ENCODE results near the gene SLC35F1. TPM values are rescaled to one million over a fixed set of nuclear protein-coding genes. Genes with fewer than 3 reads are reported as not detected.

The SLC35F1 gene
- total and polyA plus RNA-seq, 4 donors = 0.01 to 0.09 (median 0.08) TPM; not detected in 1

DNA sequence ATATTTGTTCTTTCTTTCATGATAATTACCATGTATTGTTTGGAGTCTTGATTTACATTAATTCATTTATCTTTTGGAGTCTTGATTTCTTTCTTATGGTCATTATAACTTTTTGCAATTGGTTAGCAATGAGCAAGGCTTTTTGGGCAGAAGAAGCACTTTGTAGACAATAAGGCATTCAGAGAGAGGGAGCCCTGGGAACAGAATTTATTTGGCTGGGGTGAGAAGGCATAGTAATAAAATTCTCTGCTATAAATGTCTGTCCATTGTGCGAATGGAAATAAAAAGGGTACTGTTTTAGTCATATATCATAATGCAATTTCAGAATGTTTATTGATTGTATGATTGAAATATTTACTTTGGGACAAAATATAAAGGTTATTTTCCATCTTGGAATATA lies 147.0 kb downstream of the SLC35F1 start:
- H3K4me1 ChIP-seq (ENCODE audit: control insufficient read depth in 4 of 4, insufficient read depth in 4 of 4, low read length in 3 of 4) = no peaks in the 10 kb centered on the region
- 70% methylated on average over 1 of the region's 1 CpG for WGBS
- H3K4me3 ChIP-seq (ENCODE audit: low read depth in 1 of 3, low read length in 3 of 3) = no peak overlapping the region
- no peak for DNase-seq (ENCODE audit: low spot score)
- no peak for TF ChIP-seq FOXA2 (IDR thresholded peaks at IDR 0.05)
- no peak overlapping the region for H3K9ac ChIP-seq (ENCODE audit: low read depth in 1 of 2, low read length in 2 of 2)
- H3K27ac ChIP-seq (ENCODE audit: low read depth in 1 of 2, low read length in 2 of 2) = no peak overlapping the region
- H3K27me3 ChIP-seq (ENCODE audit: control insufficient read depth in 4 of 4, insufficient read depth in 4 of 4, low read length in 3 of 4) = no peaks in the 10 kb centered on the region
- no peaks in the 10 kb centered on the region for H3K36me3 ChIP-seq (ENCODE audit: control insufficient read depth in 4 of 4, insufficient read depth in 3 of 4, low read depth in 1 of 4, low read length in 3 of 4)
- H3K9me3 ChIP-seq (ENCODE audit: control insufficient read depth in 4 of 4, low read length in 3 of 4) = no peaks in the 10 kb centered on the region

DNA sequence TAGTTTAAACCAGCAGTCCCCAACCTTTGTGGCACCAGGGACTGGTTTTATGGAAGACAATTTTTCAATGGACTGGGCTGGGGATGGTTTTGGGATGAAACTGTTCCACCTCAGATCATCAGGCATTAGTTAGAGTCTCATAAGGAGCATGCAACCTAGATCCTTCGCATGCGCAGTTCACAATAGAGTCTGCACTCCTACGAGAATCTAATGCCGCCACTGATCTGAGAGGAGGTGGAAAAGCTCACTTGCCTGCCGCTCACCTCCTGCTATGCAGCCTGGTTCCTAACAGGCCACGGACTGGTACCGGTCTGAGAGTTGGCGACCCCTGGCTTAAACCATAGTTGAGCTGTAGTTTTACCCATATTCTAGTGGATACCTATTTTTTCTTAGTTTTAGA lies 154.6 kb downstream of the SLC35F1 start:
- Histone ChIP-seq H3K4me3 (ENCODE audit: low read depth in 1 of 3, low read length in 3 of 3) (no peak overlapping the region), H3K27me3 (ENCODE audit: control insufficient read depth in 4 of 4, insufficient read depth in 4 of 4, low read length in 3 of 4) (peaks cover 0 to 2% (median 0%) of the 10 kb centered on the region in 4 donors), H3K27ac (ENCODE audit: low read depth in 1 of 2, low read length in 2 of 2) (no peak overlapping the region), H3K9me3 (ENCODE audit: control insufficient read depth in 4 of 4, low read length in 3 of 4) (no peaks in the 10 kb centered on the region), H3K36me3 (ENCODE audit: control insufficient read depth in 4 of 4, insufficient read depth in 3 of 4, low read depth in 1 of 4, low read length in 3 of 4) (no peaks in the 10 kb centered on the region), H3K4me1 (ENCODE audit: control insufficient read depth in 4 of 4, insufficient read depth in 4 of 4, low read length in 3 of 4) (no peaks in the 10 kb centered on the region), H3K9ac (ENCODE audit: low read depth in 1 of 2, low read length in 2 of 2) (no peak overlapping the region)
- no peak for TF ChIP-seq EGR1 (IDR thresholded peaks at IDR 0.05; ENCODE audit: low read depth in 2 of 2)
- TF ChIP-seq NR2F2 (IDR thresholded peaks at IDR 0.05) = no peak
- TF ChIP-seq, protein P1, sequence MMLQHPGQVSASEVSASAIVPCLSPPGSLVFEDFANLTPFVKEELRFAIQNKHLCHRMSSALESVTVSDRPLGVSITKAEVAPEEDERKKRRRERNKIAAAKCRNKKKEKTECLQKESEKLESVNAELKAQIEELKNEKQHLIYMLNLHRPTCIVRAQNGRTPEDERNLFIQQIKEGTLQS (IDR thresholded peaks at IDR 0.05) = no peak
- TF ChIP-seq FOXA1 (IDR thresholded peaks at IDR 0.05) = no peak
- TF ChIP-seq RXRA (IDR thresholded peaks at IDR 0.05) = no peak
- TF ChIP-seq GABPA (IDR thresholded peaks at IDR 0.05 in 1 of 2, conservative IDR thresholded peaks at IDR 0.05 in 1 of 2) = no peak
- TF ChIP-seq JUND (IDR thresholded peaks at IDR 0.05) = no peak
- TF ChIP-seq, protein P2, sequence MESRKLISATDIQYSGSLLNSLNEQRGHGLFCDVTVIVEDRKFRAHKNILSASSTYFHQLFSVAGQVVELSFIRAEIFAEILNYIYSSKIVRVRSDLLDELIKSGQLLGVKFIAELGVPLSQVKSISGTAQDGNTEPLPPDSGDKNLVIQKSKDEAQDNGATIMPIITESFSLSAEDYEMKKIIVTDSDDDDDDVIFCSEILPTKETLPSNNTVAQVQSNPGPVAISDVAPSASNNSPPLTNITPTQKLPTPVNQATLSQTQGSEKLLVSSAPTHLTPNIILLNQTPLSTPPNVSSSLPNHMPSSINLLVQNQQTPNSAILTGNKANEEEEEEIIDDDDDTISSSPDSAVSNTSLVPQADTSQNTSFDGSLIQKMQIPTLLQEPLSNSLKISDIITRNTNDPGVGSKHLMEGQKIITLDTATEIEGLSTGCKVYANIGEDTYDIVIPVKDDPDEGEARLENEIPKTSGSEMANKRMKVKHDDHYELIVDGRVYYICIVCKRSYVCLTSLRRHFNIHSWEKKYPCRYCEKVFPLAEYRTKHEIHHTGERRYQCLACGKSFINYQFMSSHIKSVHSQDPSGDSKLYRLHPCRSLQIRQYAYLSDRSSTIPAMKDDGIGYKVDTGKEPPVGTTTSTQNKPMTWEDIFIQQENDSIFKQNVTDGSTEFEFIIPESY (IDR thresholded peaks at IDR 0.05) = no peak
- TF ChIP-seq, protein P3, sequence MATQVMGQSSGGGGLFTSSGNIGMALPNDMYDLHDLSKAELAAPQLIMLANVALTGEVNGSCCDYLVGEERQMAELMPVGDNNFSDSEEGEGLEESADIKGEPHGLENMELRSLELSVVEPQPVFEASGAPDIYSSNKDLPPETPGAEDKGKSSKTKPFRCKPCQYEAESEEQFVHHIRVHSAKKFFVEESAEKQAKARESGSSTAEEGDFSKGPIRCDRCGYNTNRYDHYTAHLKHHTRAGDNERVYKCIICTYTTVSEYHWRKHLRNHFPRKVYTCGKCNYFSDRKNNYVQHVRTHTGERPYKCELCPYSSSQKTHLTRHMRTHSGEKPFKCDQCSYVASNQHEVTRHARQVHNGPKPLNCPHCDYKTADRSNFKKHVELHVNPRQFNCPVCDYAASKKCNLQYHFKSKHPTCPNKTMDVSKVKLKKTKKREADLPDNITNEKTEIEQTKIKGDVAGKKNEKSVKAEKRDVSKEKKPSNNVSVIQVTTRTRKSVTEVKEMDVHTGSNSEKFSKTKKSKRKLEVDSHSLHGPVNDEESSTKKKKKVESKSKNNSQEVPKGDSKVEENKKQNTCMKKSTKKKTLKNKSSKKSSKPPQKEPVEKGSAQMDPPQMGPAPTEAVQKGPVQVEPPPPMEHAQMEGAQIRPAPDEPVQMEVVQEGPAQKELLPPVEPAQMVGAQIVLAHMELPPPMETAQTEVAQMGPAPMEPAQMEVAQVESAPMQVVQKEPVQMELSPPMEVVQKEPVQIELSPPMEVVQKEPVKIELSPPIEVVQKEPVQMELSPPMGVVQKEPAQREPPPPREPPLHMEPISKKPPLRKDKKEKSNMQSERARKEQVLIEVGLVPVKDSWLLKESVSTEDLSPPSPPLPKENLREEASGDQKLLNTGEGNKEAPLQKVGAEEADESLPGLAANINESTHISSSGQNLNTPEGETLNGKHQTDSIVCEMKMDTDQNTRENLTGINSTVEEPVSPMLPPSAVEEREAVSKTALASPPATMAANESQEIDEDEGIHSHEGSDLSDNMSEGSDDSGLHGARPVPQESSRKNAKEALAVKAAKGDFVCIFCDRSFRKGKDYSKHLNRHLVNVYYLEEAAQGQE (IDR thresholded peaks at IDR 0.05) = no peak
- TF ChIP-seq SP1 (IDR thresholded peaks at IDR 0.05) = no peak
- TF ChIP-seq TAF1 (conservative IDR thresholded peaks at IDR 0.05) = no peak
- TF ChIP-seq, protein P4, sequence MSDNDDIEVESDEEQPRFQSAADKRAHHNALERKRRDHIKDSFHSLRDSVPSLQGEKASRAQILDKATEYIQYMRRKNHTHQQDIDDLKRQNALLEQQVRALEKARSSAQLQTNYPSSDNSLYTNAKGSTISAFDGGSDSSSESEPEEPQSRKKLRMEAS (IDR thresholded peaks at IDR 0.05) = no peak
- TF ChIP-seq YY1 (IDR thresholded peaks at IDR 0.05) = no peak
- TF ChIP-seq, protein P5, sequence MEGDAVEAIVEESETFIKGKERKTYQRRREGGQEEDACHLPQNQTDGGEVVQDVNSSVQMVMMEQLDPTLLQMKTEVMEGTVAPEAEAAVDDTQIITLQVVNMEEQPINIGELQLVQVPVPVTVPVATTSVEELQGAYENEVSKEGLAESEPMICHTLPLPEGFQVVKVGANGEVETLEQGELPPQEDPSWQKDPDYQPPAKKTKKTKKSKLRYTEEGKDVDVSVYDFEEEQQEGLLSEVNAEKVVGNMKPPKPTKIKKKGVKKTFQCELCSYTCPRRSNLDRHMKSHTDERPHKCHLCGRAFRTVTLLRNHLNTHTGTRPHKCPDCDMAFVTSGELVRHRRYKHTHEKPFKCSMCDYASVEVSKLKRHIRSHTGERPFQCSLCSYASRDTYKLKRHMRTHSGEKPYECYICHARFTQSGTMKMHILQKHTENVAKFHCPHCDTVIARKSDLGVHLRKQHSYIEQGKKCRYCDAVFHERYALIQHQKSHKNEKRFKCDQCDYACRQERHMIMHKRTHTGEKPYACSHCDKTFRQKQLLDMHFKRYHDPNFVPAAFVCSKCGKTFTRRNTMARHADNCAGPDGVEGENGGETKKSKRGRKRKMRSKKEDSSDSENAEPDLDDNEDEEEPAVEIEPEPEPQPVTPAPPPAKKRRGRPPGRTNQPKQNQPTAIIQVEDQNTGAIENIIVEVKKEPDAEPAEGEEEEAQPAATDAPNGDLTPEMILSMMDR (IDR thresholded peaks at IDR 0.05; ENCODE audit: low read depth, low read length, missing input control) = no peak
- TF ChIP-seq FOXA2 (IDR thresholded peaks at IDR 0.05) = no peak
- no peak for TF ChIP-seq HNF4A (conservative IDR thresholded peaks at IDR 0.05)
- no peak for TF ChIP-seq HNF4G (IDR thresholded peaks at IDR 0.05)
- TF ChIP-seq RAD21 (IDR thresholded peaks at IDR 0.05) = no peak
- 89% methylated on average over 8 of the region's 8 CpGs for WGBS
- DNase-seq (ENCODE audit: low spot score) = no peak

Measured in liver (tissue), 9 donors.